D721Med (cell line): Measurements from ENCODE around the gene ALPP.
"Not testable (repeated sequence)": the region's sequence is repeated elsewhere in the genome, so short reads cannot be mapped to it uniquely, and the experiment has no call there.

ENCODE experiments used
- DNase-seq: peaks from one replicate; pipeline ENCODE4 v3.0.0; 2011; ENCODE audit warnings: low spot score; ENCODE audit not compliant: insufficient read length
- FAIRE-seq: peaks from 2 replicates; lab custom pipeline; 2011; peaks lifted over from hg19 to GRCh38; lab: Jason Lieb, UNC
- TF ChIP-seq, protein P1 (sequence below): IDR thresholded peaks from 2 replicates; pipeline ENCODE4 v1.5.1; 2012; ENCODE audit warnings: mild to moderate bottlenecking, control low read depth; ENCODE audit not compliant: insufficient read depth; ENCODE audit errors: missing control alignments

ALPP gene

DNA sequence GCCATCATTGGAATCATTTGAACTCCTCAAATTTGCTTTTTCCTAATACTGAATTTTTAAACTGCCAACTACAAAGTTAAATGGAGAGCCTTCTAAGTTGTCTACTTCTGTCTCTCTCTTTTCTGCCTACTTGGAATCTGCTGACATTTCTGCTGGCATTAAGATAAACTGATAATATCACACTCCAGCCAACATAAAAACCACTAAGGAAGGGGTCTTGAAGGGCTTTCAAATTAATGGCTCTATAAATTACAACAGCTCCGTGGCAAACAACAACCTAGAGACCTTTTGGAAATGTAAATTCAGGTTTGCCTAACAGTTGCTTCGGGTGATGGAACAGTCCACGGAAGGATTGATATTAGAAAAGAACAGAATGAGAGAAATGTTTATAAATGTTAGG lies 12.1 kb downstream of the ALPP start:
- TF ChIP-seq, protein P1, sequence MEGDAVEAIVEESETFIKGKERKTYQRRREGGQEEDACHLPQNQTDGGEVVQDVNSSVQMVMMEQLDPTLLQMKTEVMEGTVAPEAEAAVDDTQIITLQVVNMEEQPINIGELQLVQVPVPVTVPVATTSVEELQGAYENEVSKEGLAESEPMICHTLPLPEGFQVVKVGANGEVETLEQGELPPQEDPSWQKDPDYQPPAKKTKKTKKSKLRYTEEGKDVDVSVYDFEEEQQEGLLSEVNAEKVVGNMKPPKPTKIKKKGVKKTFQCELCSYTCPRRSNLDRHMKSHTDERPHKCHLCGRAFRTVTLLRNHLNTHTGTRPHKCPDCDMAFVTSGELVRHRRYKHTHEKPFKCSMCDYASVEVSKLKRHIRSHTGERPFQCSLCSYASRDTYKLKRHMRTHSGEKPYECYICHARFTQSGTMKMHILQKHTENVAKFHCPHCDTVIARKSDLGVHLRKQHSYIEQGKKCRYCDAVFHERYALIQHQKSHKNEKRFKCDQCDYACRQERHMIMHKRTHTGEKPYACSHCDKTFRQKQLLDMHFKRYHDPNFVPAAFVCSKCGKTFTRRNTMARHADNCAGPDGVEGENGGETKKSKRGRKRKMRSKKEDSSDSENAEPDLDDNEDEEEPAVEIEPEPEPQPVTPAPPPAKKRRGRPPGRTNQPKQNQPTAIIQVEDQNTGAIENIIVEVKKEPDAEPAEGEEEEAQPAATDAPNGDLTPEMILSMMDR = no peak
- DNase-seq = no peak
- no peak for FAIRE-seq

DNA sequence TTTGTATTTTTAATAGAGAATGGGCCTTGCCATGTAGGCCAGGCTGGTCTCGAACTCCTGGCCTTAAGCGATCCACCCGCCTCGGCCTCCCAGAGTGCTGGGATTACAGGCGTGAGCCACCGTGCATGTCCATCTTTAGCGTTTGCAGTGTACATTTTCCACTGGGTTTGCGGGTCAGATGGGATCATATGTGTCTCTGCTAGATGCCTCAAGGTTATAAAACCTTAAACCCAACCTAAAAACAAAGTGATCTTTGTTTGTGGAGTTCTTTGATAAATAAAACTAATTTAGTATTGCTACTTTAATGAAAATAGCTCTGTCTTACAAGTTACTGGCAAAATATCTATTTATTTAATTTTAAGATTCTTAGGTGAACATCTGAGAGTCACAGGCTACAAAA lies 15.0 kb downstream of the ALPP start:
- FAIRE-seq (no peak), DNase-seq (no peak)
- TF ChIP-seq, protein P1 = no peak

DNA sequence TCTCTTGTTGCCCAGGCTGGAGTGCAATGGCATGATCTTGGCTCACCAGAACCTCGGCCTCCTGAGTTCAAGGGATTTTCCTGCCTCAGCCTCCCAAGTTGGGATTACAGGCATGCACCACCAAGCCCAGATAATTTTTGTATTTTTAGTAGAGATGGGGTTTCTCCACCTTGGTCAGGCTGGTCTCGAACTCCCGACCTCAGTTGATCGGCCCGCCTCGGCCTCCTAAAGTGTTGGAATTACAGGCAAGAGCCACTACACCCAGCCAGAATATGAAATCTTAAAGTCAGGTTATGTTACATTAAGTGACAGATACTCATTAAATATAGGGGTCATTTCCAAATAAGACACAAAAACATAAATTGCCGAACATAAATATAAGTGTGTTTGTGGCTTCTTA lies 15.9 kb downstream of the ALPP start:
- not testable (repeated sequence) for DNase-seq, FAIRE-seq

DNA sequence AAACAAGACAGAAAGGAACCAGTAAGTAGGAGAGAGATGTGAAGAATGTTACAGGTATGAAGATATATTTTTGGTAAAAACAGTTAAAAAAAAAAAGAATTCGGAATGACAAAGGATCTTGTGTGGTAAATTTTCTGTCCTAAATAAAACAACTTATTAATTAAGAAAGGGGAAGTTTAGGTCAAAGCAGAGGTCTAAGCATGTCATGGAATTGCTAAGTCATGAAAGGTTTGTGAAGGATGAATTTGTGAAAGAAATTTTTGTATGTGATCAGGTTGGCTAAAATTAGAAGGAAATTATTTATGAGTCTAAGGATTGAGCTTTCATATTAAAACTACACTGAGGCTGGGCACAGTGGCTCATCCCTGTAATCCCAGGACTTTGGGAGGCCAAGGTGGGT lies 17.0 kb downstream of the ALPP start:
- FAIRE-seq = no peak
- no peak for DNase-seq
- TF ChIP-seq, protein P1 = no peak

DNA sequence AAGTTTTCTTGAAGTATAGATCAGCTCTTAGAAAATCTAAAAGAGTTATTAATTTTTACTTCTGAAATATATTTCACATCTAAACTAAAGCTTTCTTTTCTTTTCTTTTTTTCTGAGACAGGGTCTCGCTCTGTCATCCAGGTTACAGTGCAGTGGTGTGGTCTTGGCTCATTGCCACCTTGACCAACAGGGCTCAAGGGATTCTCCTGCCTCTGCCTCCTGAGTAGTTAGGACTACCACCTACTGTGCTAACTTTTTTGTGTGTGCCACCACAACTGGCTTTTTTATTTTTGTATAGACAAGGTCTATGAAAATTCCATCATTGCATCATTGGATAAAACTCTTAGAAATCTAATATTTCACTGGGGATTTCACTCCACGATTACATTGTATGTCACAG lies 18.1 kb downstream of the ALPP start:
- FAIRE-seq = no peak

DNA sequence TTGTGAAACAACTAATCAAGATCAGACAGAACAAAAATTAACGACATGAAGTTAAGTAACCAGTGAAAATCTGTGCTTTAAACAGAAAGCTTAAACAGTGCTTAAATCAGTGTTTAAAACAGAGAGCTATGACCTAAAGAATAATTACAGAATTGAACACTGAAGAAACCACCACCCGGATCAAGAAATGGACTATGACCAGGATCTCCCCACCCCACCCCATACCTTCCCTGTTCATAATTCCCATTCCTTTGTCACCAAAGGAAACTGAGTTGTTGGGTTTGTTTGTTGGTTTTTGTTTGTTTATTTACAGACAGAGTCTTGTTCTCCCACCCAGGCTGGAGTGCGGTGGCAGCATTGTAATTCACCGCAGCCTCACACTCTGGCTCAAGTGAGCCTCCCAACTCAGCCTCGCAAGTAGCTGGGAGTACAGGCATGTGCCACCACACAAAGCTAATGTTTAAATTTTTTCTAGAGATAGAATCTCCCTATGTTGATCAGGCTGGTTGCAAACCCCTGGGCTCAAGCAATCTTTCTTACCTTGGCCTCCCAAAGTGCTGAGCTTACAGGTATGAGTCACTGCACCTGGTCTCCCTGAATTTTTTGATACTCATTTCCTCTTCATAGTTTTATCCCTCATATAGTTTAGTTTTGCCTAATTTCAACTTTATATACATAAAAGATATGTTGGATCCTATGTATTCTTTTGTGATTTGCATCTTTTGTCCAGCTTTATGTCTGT lies 19.9 kb downstream of the ALPP start:
- DNase-seq (no peak), FAIRE-seq (no peak)
- TF ChIP-seq, protein P1 = no peak

More for the DNA sequence above, 18.1 kb downstream of the ALPP start:
- TF ChIP-seq, protein P1 = no peak
- no peak for DNase-seq

DNA sequence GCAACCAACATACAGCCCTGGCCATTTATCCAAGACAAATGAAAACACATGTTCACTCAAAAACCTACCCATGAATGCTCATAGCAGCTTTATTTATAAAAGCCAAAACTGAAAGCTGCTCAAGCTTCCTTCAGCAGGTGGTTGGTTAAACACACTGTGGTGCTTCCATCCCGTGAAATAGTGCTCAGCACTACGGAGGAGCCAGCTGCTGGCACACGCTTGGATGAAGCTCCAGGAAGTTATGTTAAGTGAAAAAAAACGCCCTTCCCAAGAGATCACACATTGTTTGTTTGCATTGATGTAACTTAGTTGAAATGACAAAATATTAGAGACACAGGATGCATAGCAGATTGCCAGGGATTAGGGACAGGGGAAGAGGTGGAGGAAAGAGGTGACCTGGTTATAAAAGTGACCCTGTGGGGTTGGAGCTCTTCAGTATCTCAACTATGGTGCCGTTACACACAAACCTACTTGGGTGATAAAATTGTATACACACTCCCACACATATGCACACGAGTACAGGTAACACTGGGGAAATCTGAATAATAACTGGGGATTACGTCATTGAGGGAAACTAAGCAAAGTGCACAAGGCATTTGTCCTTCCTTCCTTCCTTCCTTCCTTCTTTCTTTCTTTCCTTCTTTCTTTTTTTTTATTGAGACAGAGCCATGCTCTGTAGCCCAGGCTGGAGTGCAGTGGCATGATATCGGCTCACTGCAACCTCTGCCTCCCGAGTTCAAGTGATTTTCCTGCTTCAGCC lies 21.9 kb downstream of the ALPP start:
- no peak for FAIRE-seq
- DNase-seq = no peak
- TF ChIP-seq, protein P1 = no peak
